T-helper 1 cell treated with Interleukin-12 subunit alpha and Interleukin-12 subunit beta and Interleukin-4 antibody, amounts not matched to agents 30 μg/mL and 1 μg/mL, for 36 hours (primary cell): ENCODE measurements around the gene KLK6.
A peak's percentile ranks its signal among the peaks of the same experiment; 100 is the strongest.

Source experiments
- H3K27ac Mint-ChIP-seq: one replicate; pipeline ENCODE4 v1.8.0; 2021; ENCODE audit warnings: mild to moderate bottlenecking, mixed read lengths
- H3K27me3 Mint-ChIP-seq: one replicate; pipeline ENCODE4 v1.8.0; 2021; ENCODE audit warnings: low read depth, mixed read lengths
- H3K36me3 Mint-ChIP-seq: one replicate; pipeline ENCODE4 v1.8.0; 2021; ENCODE audit warnings: low read depth, mixed read lengths
- H3K4me1 Mint-ChIP-seq: one replicate; pipeline ENCODE4 v1.8.0; 2021; ENCODE audit warnings: low read depth, mixed read lengths
- H3K4me3 Mint-ChIP-seq: one replicate; pipeline ENCODE4 v1.8.0; 2021; ENCODE audit warnings: mild to moderate bottlenecking, moderate library complexity, mixed read lengths
- H3K9me3 Mint-ChIP-seq: one replicate; pipeline ENCODE4 v1.8.0; 2021; ENCODE audit warnings: mixed read lengths

Gene KLK6

DNA sequence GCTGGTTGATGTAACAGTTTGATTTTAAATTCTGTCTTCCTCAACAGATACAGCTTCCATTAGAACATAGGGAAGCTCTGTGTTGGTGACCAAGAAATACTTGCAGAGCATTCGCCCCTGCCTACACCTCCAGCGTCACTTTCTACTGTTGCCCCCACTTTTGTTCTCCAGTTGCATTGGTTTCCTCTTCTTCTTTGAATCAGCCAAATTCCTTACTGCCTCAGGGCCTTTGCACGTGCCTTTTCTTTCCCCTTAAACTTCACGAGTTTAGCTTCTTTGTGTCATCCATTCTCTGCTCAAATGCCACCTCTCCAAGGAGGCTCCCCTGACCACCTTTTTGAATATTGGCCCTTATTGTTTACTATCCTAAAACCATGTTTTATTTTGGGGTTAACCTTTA, 22.3 kb downstream of the KLK6 start:
- Mint-ChIP-seq H3K9me3 (no peaks in the 10 kb centered on the region), H3K27me3 (no peaks in the 10 kb centered on the region), H3K36me3 (no peaks in the 10 kb centered on the region), H3K27ac (no peak overlapping the region), H3K4me3 (no peak overlapping the region), H3K4me1 (no peaks in the 10 kb centered on the region)

DNA sequence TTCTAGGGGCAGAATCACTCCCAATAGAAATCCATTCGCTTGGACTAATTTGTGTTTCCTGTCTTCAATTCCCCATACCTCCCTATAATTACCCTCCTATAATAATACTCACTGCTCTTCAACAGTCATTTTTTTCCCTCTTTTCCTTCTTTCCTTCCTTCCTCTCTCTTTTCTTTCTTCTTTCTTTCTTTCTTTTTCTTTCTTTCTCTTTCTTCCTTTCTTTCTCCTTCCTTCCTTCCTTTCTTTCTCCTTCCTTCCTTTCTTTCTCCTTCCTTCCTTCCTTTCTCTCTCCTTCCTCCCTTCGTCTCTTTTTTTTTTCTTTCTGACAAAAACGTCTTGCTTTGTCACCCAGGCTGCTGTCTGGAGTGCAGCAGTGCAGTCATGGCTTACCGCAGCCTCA, 24.6 kb downstream of the KLK6 start:
- Mint-ChIP-seq H3K4me3 (no peak overlapping the region), H3K4me1 (no peaks in the 10 kb centered on the region), H3K27ac (no peak overlapping the region), H3K9me3 (no peaks in the 10 kb centered on the region), H3K36me3 (no peaks in the 10 kb centered on the region), H3K27me3 (no peaks in the 10 kb centered on the region)

- Mint-ChIP-seq H3K36me3 (no peaks in the 10 kb centered on the region), H3K4me3 (no peak overlapping the region), H3K4me1 (no peaks in the 10 kb centered on the region), H3K9me3 (no peaks in the 10 kb centered on the region), H3K27me3 (no peaks in the 10 kb centered on the region), H3K27ac (no peak overlapping the region)
Observed at GRCh38 chr19:50943074-50943828, 26.1 kb downstream of the KLK6 start.

- Mint-ChIP-seq H3K4me3 (no peak overlapping the region), H3K27ac (no peak overlapping the region), H3K4me1 (no peaks in the 10 kb centered on the region), H3K27me3 (no peaks in the 10 kb centered on the region), H3K9me3 (no peaks in the 10 kb centered on the region), H3K36me3 (no peaks in the 10 kb centered on the region)
Observed at GRCh38 chr19:50939596-50939995, 29.8 kb downstream of the KLK6 start.

DNA sequence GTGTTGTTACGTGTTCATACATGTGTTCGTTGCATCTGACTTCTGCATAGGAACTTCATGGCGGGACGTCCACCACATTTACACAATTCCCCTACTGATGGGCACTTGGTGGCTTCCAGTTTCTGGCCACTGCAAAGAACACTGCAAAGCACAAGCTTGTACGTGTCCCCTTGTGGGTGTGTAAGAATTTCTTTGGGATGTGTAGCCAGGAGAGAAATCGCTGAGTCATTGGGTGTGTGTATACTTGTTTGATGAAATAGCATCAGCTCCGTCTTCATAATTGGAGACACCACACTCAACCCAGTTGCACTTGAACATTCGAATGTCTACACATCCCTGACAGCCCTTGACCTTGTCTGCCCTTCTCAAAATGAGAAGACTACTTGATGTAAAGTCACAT, 35.8 kb downstream of the KLK6 start:
- Mint-ChIP-seq H3K9me3 (no peaks in the 10 kb centered on the region), H3K27ac (no peak overlapping the region), H3K4me1 (peaks cover 4% of the 10 kb centered on the region), H3K27me3 (peaks cover 15% of the 10 kb centered on the region), H3K4me3 (no peak overlapping the region), H3K36me3 (no peaks in the 10 kb centered on the region)

GRCh38 chr19:50932690-50933083, 36.7 kb downstream of the KLK6 start:
- no peak overlapping the region for H3K27ac Mint-ChIP-seq

DNA sequence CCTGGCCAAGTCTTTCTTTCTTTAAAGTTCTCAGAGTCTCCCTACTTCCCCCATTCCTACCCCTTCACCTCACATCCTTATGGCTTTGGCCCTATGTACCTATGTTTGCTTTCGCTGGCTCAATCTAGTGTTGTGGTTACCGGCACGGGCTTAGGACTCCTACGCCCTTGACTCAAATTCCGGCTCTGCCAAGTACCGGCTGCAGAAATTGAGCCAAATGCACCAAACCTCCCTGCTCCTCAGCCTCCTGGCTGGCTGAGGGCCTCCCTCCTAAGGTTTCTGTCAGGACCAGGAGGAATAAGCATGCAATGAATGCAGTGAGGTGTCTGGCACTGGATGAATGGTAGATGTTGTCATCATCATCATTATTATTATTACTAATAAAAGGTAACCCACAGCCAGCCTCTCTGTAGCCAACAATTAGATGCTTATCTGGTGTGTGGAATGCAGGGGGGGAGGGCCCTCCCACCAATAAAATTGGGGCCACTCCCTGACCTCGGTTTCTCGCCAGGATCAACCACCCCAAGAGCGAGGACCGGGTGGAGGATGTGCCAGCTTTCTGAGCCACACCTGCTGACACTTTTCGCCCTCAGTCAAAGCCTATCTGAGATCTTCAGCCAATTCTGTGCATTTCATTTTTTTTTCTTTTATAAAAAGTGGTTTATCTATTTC, 37.2 kb downstream of the KLK6 start:
- Mint-ChIP-seq H3K4me3 (no peak overlapping the region), H3K36me3 (no peaks in the 10 kb centered on the region), H3K27ac (no peak overlapping the region), H3K9me3 (no peaks in the 10 kb centered on the region), H3K27me3 (peaks cover 15% of the 10 kb centered on the region), H3K4me1 (peaks cover 4% of the 10 kb centered on the region)

More at GRCh38 chr19:50932690-50933083, 36.7 kb downstream of the KLK6 start:
- Mint-ChIP-seq H3K36me3 (no peaks in the 10 kb centered on the region), H3K4me3 (no peak overlapping the region), H3K27me3 (peaks cover 15% of the 10 kb centered on the region), H3K9me3 (no peaks in the 10 kb centered on the region), H3K4me1 (peaks cover 4% of the 10 kb centered on the region)

- Mint-ChIP-seq H3K36me3 (no peaks in the 10 kb centered on the region), H3K4me3 (no peak overlapping the region), H3K9me3 (no peaks in the 10 kb centered on the region), H3K27ac (no peak overlapping the region), H3K27me3 (peaks cover 15% of the 10 kb centered on the region), H3K4me1 (peaks cover 4% of the 10 kb centered on the region)
Observed at GRCh38 chr19:50931023-50931422, 38.4 kb downstream of the KLK6 start.

GRCh38 chr19:50928831-50929230, 40.6 kb downstream of the KLK6 start:
- Mint-ChIP-seq H3K36me3 (no peaks in the 10 kb centered on the region), H3K27me3 (peaks cover 15% of the 10 kb centered on the region), H3K9me3 (no peaks in the 10 kb centered on the region), H3K27ac (no peak overlapping the region), H3K4me3 (no peak overlapping the region), H3K4me1 (peaks cover 4% of the 10 kb centered on the region)

DNA sequence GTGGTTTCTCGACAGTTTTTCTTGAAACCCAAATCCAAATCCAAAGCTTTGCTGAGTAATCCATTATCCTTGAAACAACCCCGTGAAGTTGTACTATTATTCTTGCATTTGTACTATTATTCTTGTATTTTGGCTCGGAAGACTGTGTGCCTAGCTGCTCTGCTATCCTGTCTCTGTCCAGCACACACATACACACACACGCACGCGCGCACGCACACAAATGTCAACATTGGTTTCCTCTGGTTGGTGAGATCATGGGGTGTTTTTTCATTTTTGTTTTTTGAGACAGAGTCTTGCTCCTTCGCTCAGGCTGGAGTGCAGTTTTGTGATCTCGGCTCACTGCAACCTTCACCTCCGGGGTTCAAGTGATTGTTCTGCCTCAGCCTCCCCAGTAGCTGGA, 43.2 kb downstream of the KLK6 start:
- no peaks in the 10 kb centered on the region for H3K9me3 Mint-ChIP-seq
- H3K4me3 Mint-ChIP-seq = no peak overlapping the region
- peaks cover 13% of the 10 kb centered on the region for H3K4me1 Mint-ChIP-seq
- no peaks in the 10 kb centered on the region for H3K36me3 Mint-ChIP-seq
- peaks cover 11% of the 10 kb centered on the region for H3K27me3 Mint-ChIP-seq
- no peak overlapping the region for H3K27ac Mint-ChIP-seq

DNA sequence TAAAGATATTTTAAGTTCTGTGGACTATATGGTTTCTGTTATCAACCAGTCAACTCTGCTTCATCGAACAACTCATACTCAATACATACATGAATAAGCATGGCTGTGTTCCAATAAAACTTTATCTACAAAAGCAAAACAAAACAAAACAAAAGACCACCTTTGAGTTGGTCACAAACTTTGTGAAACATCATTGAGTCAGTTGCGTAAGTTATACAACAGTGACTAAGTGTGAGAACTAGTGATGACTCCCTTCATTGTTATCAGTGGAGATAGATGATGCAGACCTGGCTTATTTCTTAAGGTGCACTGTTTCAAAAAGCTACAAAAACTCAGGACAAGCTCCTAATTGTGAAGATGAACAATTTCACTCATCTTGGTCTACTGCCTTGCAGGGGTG, 43.7 kb downstream of the KLK6 start:
- Mint-ChIP-seq H3K27ac (no peak overlapping the region), H3K27me3 (peaks cover 8% of the 10 kb centered on the region), H3K4me3 (no peak overlapping the region), H3K36me3 (no peaks in the 10 kb centered on the region), H3K4me1 (peaks cover 13% of the 10 kb centered on the region), H3K9me3 (no peaks in the 10 kb centered on the region)

GRCh38 chr19:50924586-50924985, 44.8 kb downstream of the KLK6 start:
- Mint-ChIP-seq H3K9me3 (no peaks in the 10 kb centered on the region), H3K27ac (no peak overlapping the region), H3K4me3 (no peak overlapping the region), H3K27me3 (peaks cover 17% of the 10 kb centered on the region), H3K36me3 (no peaks in the 10 kb centered on the region), H3K4me1 (peaks cover 9% of the 10 kb centered on the region)

- Mint-ChIP-seq H3K27me3 (peaks cover 25% of the 10 kb centered on the region), H3K27ac (peak overlapping the region; percentile 41), H3K4me1 (peaks cover 9% of the 10 kb centered on the region), H3K9me3 (no peaks in the 10 kb centered on the region), H3K36me3 (no peaks in the 10 kb centered on the region), H3K4me3 (no peak overlapping the region)
Observed at GRCh38 chr19:50922317-50922853, 47.0 kb downstream of the KLK6 start.

- Mint-ChIP-seq H3K36me3 (no peaks in the 10 kb centered on the region), H3K4me3 (no peak overlapping the region), H3K27me3 (peaks cover 25% of the 10 kb centered on the region), H3K4me1 (peaks cover 9% of the 10 kb centered on the region), H3K9me3 (no peaks in the 10 kb centered on the region), H3K27ac (peak overlapping the region; percentile 41)
Observed at GRCh38 chr19:50921426-50922316, 47.7 kb downstream of the KLK6 start.
